CD4-positive, alpha-beta T cell treated with Interferon alpha-2 for 1 hour (primary cell): ENCODE results near the gene KIF23.

Experiments used
- DNase-seq, 2 donors: peaks; one replicate each; pipeline ENCODE4 v3.0.0-alpha.2; 2020 to 2022

The KIF23 gene

GRCh38 chr15:69395460-69395859 lies 18.7 kb upstream of the KIF23 start:
- no peak for DNase-seq

DNA sequence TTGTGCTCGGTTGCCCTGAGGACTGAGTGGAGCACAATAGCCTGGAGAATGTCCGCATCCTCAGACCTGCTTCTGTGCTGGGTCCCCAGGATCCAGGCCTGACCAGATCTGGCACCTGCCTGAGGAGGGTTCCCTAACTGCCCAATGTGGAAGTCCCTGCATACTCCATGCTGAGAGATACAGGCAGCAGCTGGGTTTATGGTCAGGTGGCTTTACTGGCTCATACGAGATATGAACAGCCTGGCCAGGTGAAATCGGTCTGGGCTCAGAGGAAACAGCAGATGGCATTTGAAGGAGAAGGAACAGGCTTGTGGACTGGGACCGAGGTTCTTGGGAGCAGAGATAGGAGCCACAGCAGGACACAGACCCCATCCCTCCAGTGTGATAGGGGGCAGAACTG lies 18.2 kb upstream of the KIF23 start:
- no peak for DNase-seq

GRCh38 chr15:69398491-69398891 lies 15.7 kb upstream of the KIF23 start:
- no peak for DNase-seq

GRCh38 chr15:69400850-69401249 lies 13.3 kb upstream of the KIF23 start:
- DNase-seq, result no peak

- no peak for DNase-seq
Measured at GRCh38 chr15:69402816-69403215, 11.3 kb upstream of the KIF23 start.

- DNase-seq, result no peak
Measured at GRCh38 chr15:69403594-69403993, 10.6 kb upstream of the KIF23 start.

GRCh38 chr15:69405110-69405509 lies 9.0 kb upstream of the KIF23 start:
- DNase-seq, result no peak

GRCh38 chr15:69407719-69408400 lies 6.3 kb upstream of the KIF23 start:
- DNase-seq, result no peak

- DNase-seq, result no peak
Measured at GRCh38 chr15:69408841-69409240, 5.3 kb upstream of the KIF23 start.

DNA sequence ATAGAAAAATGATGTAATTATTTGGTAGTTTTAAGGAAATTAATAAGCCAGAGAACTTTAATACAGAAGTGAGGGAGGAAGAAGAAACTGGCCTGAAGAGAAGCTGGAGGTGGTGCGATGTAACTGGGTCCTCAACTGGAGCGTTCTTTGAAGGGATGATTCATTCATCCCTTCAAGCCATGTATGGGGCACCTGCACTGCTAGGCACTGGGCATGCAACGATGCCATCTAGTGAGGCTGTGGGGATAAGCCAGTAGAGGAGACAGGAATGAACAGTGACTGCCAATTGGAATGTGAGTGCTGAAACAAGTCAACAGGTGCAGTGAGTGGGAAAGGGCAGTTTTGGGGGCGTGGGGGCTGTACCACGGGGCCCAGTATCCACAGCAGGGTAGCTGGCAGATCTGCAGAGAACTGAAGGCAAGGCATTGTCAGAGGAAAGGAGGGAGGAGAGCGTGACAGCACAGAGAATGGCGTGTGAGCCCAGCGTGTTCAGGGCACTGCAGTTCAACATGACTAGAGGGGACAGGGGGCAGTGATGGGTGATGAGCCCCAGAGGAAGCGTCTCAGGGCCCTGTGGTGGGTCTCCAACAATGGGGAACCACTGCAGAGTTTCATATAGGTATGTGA lies 3.8 kb upstream of the KIF23 start:
- DNase-seq, result no peak

- no peak for DNase-seq
Measured at GRCh38 chr15:69412274-69412673, 1.9 kb upstream of the KIF23 start.

DNA sequence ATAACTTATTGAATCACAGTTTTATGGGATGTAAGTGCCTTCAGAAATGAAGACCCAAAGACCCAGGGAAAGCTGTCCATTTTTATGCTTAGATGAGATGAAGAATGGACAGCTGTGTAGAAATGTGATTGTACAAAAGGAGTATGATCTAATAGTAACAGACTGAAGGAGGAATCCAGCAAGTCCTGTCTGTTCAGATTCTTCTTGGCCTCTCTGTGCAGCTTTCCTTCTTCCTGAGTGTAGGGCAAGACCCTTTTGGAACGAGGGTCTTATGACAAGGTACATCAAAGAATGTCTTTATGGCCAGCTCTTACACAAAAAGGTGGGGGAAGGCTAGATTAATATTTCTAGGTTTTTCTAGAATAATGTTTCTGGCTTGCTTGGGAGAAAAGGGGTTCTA lies 1.4 kb upstream of the KIF23 start:
- no peak for DNase-seq

DNA sequence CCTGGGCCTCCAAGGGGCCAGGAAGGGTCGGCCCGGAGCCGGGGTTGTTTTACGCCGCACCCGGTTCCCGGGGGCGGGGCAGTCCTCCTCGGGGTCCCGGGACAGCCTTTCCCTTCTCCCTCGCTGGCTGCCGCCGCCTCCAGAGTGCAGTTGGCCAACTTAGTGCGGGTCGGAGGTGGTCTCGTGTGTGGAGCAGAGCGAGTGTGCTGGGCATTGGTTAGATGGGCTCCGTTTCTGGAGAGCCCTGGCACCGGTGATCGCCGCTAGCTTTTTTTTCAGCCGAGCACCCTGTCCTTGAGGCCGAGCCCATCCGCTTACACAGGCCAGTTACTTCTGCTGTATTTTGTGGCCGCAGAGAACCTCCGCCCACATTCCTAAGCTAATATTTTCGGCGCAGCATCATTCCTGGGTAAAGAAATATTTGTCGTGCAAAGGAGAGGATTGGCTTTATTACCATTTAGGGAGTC lies 585 bp downstream of the KIF23 start:
- DNase-seq, result no peak

DNA sequence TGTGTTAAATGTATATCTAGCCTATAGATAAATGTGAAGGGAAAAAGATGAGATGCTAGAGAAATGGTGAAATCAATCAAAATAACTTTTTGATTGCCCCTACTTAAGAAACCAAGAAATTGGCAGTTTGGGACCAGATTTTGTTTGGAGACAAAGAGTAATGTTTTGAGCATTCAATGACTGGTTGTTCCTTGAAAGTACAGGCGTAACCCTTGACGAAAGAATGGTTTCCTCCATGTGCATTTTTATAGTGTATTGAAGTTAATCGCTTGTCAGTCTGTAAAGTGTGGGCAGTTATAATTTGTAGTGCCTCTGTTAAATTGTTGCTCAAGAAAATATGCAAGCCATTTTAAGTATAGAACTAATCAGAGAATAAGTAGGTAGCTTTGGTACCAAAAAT lies 1.2 kb downstream of the KIF23 start:
- DNase-seq, result no peak

DNA sequence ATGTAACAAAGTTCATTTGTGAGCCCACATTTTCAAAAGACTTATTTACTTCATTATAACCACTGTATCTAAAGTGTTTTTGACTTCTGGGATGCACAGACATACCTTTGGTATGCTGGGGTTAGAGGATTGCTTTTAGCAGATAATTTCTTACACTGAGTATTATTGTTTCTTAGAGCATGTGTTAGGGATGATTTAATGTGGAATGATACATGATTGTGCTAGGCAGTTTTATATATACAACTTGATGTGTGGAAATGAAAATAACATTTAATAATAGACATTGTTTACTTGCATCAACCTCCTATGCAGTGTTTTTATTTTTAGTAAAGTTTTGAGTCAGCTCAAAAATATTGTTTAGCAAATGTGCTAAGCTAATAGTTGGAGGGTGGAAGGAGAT lies 3.4 kb downstream of the KIF23 start:
- DNase-seq, result no peak

DNA sequence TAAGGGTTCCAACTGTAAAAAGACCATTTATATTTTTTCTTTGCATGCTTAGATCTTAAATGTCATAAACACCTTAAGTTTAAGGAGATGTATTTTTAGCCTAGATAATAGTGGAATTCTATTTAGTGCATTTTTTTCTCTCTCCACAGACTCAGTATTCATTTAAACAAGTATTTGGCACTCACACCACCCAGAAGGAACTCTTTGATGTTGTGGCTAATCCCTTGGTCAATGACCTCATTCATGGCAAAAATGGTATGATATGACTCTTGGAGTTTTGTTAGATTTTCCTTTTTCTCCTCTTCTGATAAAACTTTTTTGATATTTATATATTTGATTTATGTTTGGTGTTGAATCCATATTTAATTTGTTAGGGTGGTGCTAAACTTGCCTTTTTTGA lies 7.3 kb downstream of the KIF23 start:
- DNase-seq, result no peak

DNA sequence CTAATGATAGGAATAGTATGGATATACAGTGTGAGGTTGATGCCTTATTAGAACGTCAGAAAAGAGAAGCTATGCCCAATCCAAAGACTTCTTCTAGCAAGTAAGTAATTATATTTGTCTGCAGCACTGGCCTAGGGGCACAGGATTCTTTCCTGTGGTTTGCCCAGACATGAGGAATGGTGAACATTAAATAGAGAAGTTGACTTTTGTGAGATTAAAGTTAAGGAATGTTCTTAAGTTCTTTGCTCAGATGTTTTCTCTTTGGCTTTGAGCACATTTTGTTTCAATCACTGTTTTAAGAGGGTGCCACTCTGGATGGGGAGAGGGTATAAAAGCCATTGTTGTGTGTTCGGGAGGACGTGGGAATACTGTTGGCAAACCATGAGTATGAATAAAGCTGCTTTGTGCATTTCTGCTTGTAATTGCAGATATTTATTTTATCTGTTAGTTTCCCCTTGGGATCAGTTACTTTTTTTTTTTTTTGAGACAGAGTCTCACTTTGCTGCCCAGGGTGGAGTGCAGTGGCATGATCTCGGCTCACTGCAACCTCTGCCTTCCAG lies 8.3 kb downstream of the KIF23 start:
- DNase-seq, result no peak

DNA sequence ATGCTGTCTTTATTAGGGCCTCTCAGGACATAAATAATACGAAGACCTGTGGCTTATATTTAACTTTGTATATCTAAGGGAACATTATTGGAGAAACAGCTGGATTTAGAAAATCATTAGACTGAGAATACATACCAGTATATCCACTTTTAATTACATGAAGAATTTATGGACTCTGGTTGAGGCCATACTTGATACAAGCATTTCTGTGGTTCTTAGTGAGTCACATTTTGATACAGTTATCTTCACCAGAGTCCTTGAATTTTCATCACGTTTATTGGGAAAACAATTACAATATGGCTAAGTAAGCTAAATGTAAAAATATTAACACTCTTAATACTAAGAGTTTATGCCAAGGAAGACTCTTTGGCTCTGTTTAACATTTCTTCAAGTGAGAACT lies 9.9 kb downstream of the KIF23 start:
- no peak for DNase-seq

GRCh38 chr15:69424748-69425413 lies 10.7 kb downstream of the KIF23 start:
- no peak for DNase-seq

- DNase-seq, result no peak
Measured at GRCh38 chr15:69433831-69434230, 19.7 kb downstream of the KIF23 start.

DNA sequence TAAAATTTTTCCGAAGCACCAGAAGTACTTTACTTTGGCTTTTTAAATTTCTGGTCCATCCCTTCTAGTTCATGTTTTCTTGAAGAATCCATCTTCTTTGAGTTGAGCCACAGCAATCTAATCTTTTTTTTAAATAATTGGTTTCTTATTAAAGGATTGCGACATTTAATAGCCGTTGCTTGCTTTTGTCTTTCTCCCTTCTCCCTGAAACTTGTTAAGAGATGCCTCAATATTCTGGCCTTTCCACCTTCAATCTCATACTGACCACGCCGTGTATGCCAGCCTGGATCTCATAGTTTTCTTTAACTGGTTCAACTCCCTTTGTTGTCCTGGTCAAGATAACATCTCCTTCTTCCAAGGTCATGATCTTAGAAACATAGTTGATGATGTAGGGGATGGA lies 20.1 kb downstream of the KIF23 start:
- DNase-seq, result no peak

GRCh38 chr15:69434679-69435078 lies 20.5 kb downstream of the KIF23 start:
- no peak for DNase-seq

GRCh38 chr15:69435985-69436384 lies 21.8 kb downstream of the KIF23 start:
- DNase-seq, result no peak

DNA sequence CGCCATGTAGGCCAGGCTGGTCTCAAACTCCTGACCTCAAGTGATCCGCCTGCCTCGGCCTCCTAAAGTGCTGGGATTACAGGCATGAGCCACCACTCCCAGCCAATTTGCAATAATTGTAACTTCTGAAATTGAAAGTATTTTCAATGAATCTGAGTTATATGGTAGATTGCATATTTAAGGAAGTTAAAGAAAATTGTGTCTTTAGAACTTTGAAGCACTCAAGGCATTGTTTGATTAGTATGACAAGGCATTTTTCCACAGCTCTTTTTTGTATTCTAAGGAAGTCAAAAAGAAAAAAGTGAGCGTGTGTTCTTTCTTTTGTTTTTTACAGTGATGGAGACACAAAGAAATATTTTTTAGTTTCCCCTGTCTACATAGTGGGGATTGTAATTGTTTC lies 22.8 kb downstream of the KIF23 start:
- no peak for DNase-seq
